Loucy (cell line): ENCODE measurements around the gene COP1.

Experiments used
- EZH2phosphoT487 ChIP-seq: fragments of 200-600 bp; IDR thresholded peaks from 2 replicates; pipeline ENCODE4 v1.6.1; 2018; ENCODE audit warnings: antibody characterized with exemption, mild to moderate bottlenecking, moderate library complexity, borderline replicate concordance
- TF ChIP-seq, protein P1 (sequence below): fragments of 200-600 bp; sonication (generic); conservative IDR thresholded peaks from 2 replicates; pipeline ENCODE4 v1.5.1; 2014; ENCODE audit warnings: mild to moderate bottlenecking, antibody characterized with exemption, low read length

DNA sequence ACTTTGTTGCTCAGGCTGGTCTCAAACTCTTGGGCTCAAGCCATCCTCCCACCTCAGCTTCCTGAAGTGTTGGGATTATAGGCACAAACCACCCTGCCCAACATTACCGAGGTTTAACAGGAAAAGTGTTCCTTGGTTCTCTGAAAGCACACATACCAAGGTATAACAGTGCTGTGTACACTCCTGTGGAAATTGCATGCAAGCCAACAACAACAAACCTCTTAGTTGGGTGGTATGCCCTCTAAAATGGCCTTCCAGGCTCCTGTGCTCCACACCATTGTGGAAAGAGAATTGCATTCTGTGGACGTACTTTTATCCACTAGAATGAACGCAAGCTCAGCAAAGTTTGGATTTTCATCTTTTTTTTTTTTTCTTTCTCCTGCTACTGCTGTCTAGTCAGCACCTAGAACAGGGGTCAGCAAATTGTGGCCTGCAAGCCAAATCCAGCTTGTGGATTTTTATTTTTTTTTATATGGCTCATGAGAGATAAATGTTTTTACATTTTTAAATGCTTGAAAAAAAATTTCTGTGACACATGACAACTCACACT, 271.4 kb downstream of the COP1 start:
- TF ChIP-seq, protein P1, sequence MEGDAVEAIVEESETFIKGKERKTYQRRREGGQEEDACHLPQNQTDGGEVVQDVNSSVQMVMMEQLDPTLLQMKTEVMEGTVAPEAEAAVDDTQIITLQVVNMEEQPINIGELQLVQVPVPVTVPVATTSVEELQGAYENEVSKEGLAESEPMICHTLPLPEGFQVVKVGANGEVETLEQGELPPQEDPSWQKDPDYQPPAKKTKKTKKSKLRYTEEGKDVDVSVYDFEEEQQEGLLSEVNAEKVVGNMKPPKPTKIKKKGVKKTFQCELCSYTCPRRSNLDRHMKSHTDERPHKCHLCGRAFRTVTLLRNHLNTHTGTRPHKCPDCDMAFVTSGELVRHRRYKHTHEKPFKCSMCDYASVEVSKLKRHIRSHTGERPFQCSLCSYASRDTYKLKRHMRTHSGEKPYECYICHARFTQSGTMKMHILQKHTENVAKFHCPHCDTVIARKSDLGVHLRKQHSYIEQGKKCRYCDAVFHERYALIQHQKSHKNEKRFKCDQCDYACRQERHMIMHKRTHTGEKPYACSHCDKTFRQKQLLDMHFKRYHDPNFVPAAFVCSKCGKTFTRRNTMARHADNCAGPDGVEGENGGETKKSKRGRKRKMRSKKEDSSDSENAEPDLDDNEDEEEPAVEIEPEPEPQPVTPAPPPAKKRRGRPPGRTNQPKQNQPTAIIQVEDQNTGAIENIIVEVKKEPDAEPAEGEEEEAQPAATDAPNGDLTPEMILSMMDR, result no peak
- TF ChIP-seq EZH2phosphoT487, result no peak
